IPS DF 6.9 (cell line): ENCODE data around the gene TP63.

Experiments used
- DNase-seq: peaks from one replicate; pipeline ENCODE4 v3.0.0-alpha.2; 2013; ENCODE audit warnings: low read depth, low spot score
- H3K27ac ChIP-seq: one replicate; pipeline ENCODE4 v1.5.1; 2013; ENCODE audit warnings: low read length, control low read depth
- H3K27me3 ChIP-seq: 2 replicates; pipeline ENCODE4 v1.6.1; 2013; ENCODE audit warnings: mild to moderate bottlenecking, low read length; ENCODE audit not compliant: control insufficient read depth, insufficient read depth
- H3K36me3 ChIP-seq: 2 replicates; pipeline ENCODE4 v1.6.1; 2013; ENCODE audit warnings: low read length; ENCODE audit not compliant: control insufficient read depth, insufficient read depth
- H3K4me1 ChIP-seq: 2 replicates; pipeline ENCODE4 v1.6.1; 2013; ENCODE audit warnings: low read length; ENCODE audit not compliant: control insufficient read depth, insufficient read depth
- H3K4me3 ChIP-seq: 2 replicates; pipeline ENCODE4 v1.5.1; 2013; ENCODE audit warnings: mild to moderate bottlenecking, low read length
- H3K9me3 ChIP-seq: 2 replicates; pipeline ENCODE4 v1.6.1; 2013; ENCODE audit warnings: low read length, inconsistent platforms; ENCODE audit not compliant: control insufficient read depth, insufficient read depth
- WGBS: extraction: QIAGEN DNeasy Blood & Tissue Kit; methylation state at CpG from one replicate; pipeline ENCODE4 v1.1.7; 2013; ENCODE audit warnings: mixed read lengths, missing lambda C conversion rate; ENCODE audit not compliant: insufficient read length, insufficient coverage; 5-methylcytosine and 5-hydroxymethylcytosine counted together

The TP63 gene

GRCh38 chr3:189848395-189849040, 217.3 kb downstream of the TP63 start:
- no CpG with 5 or more reads among the region's 1 CpG for WGBS
- H3K27ac ChIP-seq: no peak overlapping the region
- H3K36me3 ChIP-seq: no peaks in the 10 kb centered on the region
- no peak overlapping the region for H3K4me3 ChIP-seq
- DNase-seq: no peak
- peaks cover 2% of the 10 kb centered on the region; the same call in 1 of the 2 replicates for H3K4me1 ChIP-seq
- no peaks in the 10 kb centered on the region for H3K27me3 ChIP-seq
- H3K9me3 ChIP-seq: no peaks in the 10 kb centered on the region

GRCh38 chr3:189849262-189849661, 218.1 kb downstream of the TP63 start:
- peaks cover 2% of the 10 kb centered on the region; the same call in 1 of the 2 replicates for H3K4me1 ChIP-seq
- no peaks in the 10 kb centered on the region for H3K9me3 ChIP-seq
- H3K27me3 ChIP-seq: no peaks in the 10 kb centered on the region
- H3K4me3 ChIP-seq: no peak overlapping the region
- WGBS: no CpG with 5 or more reads among the region's 2 CpGs
- no peak overlapping the region for H3K27ac ChIP-seq
- no peak for DNase-seq
- H3K36me3 ChIP-seq: no peaks in the 10 kb centered on the region

GRCh38 chr3:189851682-189852081, 220.5 kb downstream of the TP63 start:
- Histone ChIP-seq H3K27ac (no peak overlapping the region), H3K36me3 (no peaks in the 10 kb centered on the region), H3K4me1 (peaks cover 2% of the 10 kb centered on the region; the same call in 1 of the 2 replicates), H3K27me3 (no peaks in the 10 kb centered on the region), H3K4me3 (no peak overlapping the region), H3K9me3 (no peaks in the 10 kb centered on the region)
- DNase-seq: no peak
- WGBS: no CpG with 5 or more reads among the region's 4 CpGs

GRCh38 chr3:189853906-189854305, 222.7 kb downstream of the TP63 start:
- Histone ChIP-seq H3K27me3 (no peaks in the 10 kb centered on the region), H3K4me3 (no peak overlapping the region), H3K27ac (no peak overlapping the region), H3K36me3 (no peaks in the 10 kb centered on the region), H3K9me3 (no peaks in the 10 kb centered on the region), H3K4me1 (peaks cover 2% of the 10 kb centered on the region; the same call in 1 of the 2 replicates)
- no CpG with 5 or more reads among the region's 3 CpGs for WGBS
- no peak for DNase-seq

GRCh38 chr3:189860296-189860695, 229.1 kb downstream of the TP63 start:
- Histone ChIP-seq H3K9me3 (no peaks in the 10 kb centered on the region), H3K4me1 (no peaks in the 10 kb centered on the region), H3K27me3 (no peaks in the 10 kb centered on the region), H3K36me3 (no peaks in the 10 kb centered on the region), H3K4me3 (no peak overlapping the region), H3K27ac (no peak overlapping the region)
- no CpG with 5 or more reads among the region's 4 CpGs for WGBS
- DNase-seq: no peak

DNA sequence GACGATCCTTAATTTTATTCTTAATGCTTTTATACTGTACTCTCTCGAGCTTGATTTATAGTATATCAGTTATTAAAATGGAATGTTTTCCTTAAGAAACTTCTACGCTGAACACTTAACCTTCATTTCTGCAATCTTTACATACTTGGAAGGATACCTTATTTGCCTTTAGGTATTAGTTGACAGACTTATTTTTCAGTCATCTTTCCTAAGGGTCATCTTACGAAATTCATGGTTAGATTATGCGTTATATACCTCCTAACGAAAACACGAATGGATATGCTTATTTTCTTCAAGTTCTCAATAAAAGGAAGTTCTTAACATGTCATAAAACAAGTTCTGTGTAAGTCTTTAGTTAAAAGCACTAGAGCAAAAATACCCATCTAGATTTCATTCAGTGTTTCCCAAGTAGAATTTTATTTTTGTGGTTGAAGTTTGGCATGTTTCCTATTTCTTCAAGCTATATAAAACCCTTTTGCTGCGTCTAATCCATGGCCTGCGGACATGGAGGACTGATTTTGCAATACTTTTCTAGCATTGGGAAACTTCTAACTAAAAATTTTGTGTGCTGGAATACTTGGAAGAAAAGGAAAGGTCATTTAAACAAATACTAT, 231.3 kb downstream of the TP63 start:
- Histone ChIP-seq H3K36me3 (no peaks in the 10 kb centered on the region), H3K27ac (no peak overlapping the region), H3K4me1 (no peaks in the 10 kb centered on the region), H3K9me3 (no peaks in the 10 kb centered on the region), H3K27me3 (no peaks in the 10 kb centered on the region), H3K4me3 (no peak overlapping the region)
- WGBS: no CpG with 5 or more reads among the region's 9 CpGs
- no peak for DNase-seq

- no peaks in the 10 kb centered on the region for H3K9me3 ChIP-seq
- H3K36me3 ChIP-seq: no peaks in the 10 kb centered on the region
- no peaks in the 10 kb centered on the region for H3K27me3 ChIP-seq
- DNase-seq: no peak
- H3K27ac ChIP-seq: no peak overlapping the region
- no CpG with 5 or more reads among the region's 3 CpGs for WGBS
- H3K4me1 ChIP-seq: no peaks in the 10 kb centered on the region
- H3K4me3 ChIP-seq: no peak overlapping the region
Measured at GRCh38 chr3:189863031-189863430, 231.8 kb downstream of the TP63 start.

DNA sequence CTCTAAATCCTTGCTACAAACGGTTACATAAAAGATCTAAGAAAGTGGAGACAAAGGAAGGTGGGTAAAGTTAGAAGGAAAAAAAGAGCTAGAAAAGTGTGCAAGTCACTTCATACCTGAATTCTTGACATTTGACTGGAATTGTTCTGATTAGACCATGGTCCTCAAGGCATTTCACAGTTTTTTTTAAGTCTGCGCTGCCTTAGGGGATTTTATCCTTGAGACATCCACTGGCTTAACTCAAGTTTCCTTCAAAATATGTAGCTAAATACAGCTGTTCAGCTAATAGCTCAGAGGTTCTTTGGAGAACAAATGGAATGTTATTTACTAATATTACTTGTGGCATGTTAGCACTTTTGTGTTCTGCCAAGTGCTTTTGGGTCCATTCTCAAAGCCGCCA, 236.9 kb downstream of the TP63 start:
- no peak overlapping the region for H3K4me3 ChIP-seq
- H3K27me3 ChIP-seq: no peaks in the 10 kb centered on the region
- no peak overlapping the region for H3K27ac ChIP-seq
- H3K36me3 ChIP-seq: no peaks in the 10 kb centered on the region
- H3K9me3 ChIP-seq: no peaks in the 10 kb centered on the region; the same call in 1 of the 2 replicates
- H3K4me1 ChIP-seq: no peaks in the 10 kb centered on the region
- no CpG with 5 or more reads among the region's 3 CpGs for WGBS
- no peak for DNase-seq

DNA sequence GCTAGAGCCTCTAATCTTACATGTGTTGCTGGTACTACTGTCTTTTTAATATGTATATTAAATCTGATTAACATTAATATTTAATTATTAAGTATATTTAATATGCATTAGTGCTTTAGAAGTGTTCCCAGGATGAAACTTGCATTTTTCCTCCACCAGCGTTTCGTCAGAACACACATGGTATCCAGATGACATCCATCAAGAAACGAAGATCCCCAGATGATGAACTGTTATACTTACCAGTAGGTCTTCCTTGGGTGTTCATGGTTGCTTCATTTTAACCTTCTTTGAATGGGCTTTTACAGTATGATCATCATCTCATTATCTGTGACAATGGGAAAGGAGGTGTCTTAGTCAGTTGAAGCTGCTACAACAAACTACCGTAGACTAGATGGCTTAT, 238.0 kb downstream of the TP63 start:
- H3K27me3 ChIP-seq: no peaks in the 10 kb centered on the region
- no CpG with 5 or more reads among the region's 4 CpGs for WGBS
- no peaks in the 10 kb centered on the region for H3K36me3 ChIP-seq
- H3K4me1 ChIP-seq: no peaks in the 10 kb centered on the region
- H3K9me3 ChIP-seq: no peaks in the 10 kb centered on the region; the same call in 1 of the 2 replicates
- DNase-seq: no peak
- H3K4me3 ChIP-seq: no peak overlapping the region
- no peak overlapping the region for H3K27ac ChIP-seq

DNA sequence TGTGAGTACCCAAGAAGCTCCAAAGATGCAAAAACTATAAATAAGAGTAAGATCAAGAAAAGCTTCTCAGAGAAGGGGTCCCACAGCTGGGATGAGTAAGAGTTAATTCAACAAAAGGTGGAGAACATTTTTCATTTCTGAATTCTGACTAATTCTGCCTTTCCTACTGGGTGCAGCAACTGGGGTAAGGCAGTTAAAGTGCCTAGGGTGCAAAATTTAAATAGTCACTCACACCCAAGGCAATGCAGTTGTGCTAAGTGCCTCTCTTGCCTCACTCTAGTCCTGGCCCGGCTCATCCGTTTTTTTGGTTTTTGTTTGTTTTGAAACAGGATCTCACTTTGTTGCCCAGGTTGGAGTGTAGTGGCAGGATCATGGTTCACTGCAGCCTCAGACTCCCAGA, 240.2 kb downstream of the TP63 start:
- H3K4me3 ChIP-seq: no peak overlapping the region
- no peaks in the 10 kb centered on the region; the same call in 1 of the 2 replicates for H3K9me3 ChIP-seq
- no CpG with 5 or more reads among the region's 2 CpGs for WGBS
- H3K4me1 ChIP-seq: no peaks in the 10 kb centered on the region
- H3K27ac ChIP-seq: no peak overlapping the region
- DNase-seq: no peak
- H3K27me3 ChIP-seq: no peaks in the 10 kb centered on the region
- no peaks in the 10 kb centered on the region for H3K36me3 ChIP-seq
